K562 (cell line): ENCODE data around the gene NABP2. TPM values are rescaled to one million over a fixed set of nuclear protein-coding genes. Genes with fewer than 3 reads are reported as not detected.

Experiments used
- CXXC5 ChIP-seq: fragments of 250-450 bp; sonication (Bioruptor Pico); IDR thresholded peaks from 2 replicates; pipeline ENCODE4 v1.8.0; 2022; ENCODE audit warnings: inconsistent platforms, mild to moderate bottlenecking, moderate library complexity
- ETV1 ChIP-seq: fragments of 450-650 bp; conservative IDR thresholded peaks from 2 replicates; pipeline ENCODE4 v1.6.1; 2016; ENCODE audit warnings: missing genetic modification characterization, control low read depth, low read depth, missing compliant biosample characterization
- GTF2F1 ChIP-seq: IDR thresholded peaks from 2 replicates; pipeline ENCODE4 v1.6.1; 2011; ENCODE audit warnings: low read depth, low read length, improper control_type of control experiment
- KDM5B ChIP-seq: fragments of 200-600 bp; sonication (generic); IDR thresholded peaks from 2 replicates; pipeline ENCODE4 v1.6.1; 2012; ENCODE audit warnings: low read depth, mild to moderate bottlenecking, moderate library complexity, low read length, control low read depth, inconsistent platforms; ENCODE audit not compliant: insufficient replicate concordance
- MEF2A ChIP-seq: IDR thresholded peaks from 2 replicates; pipeline ENCODE4 v1.6.1; 2011; ENCODE audit warnings: low read depth, mild to moderate bottlenecking, low read length, moderate library complexity; ENCODE audit not compliant: control insufficient read depth
- MTA3 ChIP-seq: fragments of 450-650 bp; formaldehyde crosslinking; IDR thresholded peaks from 2 replicates; pipeline ENCODE4 v1.6.1; 2017; ENCODE audit warnings: mild to moderate bottlenecking, borderline replicate concordance
- NR1H2 ChIP-seq: sonication (generic); formaldehyde crosslinking; IDR thresholded peaks from 2 replicates; pipeline ENCODE4 v1.4.0; 2020; ENCODE audit warnings: mild to moderate bottlenecking, missing genetic modification reagents
- RBM17 ChIP-seq: fragments of 200-400 bp; formaldehyde crosslinking; IDR thresholded peaks from 2 replicates; pipeline ENCODE4 v1.6.1; 2017; ENCODE audit warnings: low read depth, mild to moderate bottlenecking, low read length, borderline replicate concordance
- SIX5 ChIP-seq, 2 experiments: IDR thresholded peaks; 2 replicates each; pipeline ENCODE4 v1.6.1; 2011; ENCODE audit warnings: low read length in 2 of 2, borderline replicate concordance in 1 of 2, low read depth in 1 of 2, mild to moderate bottlenecking in 1 of 2, moderate library complexity in 1 of 2; ENCODE audit not compliant: insufficient read depth in 1 of 2
- SNIP1 ChIP-seq: fragments of 450-650 bp; IDR thresholded peaks from 2 replicates; pipeline ENCODE4 v1.7.1; 2017; ENCODE audit warnings: low read depth, mild to moderate bottlenecking
- TSC22D4 ChIP-seq: fragments of 450-650 bp; IDR thresholded peaks from 2 replicates; pipeline ENCODE4 v1.6.1; 2016; ENCODE audit warnings: missing genetic modification characterization, missing biosample characterization, control low read depth
- XRCC3 ChIP-seq: fragments of 450-650 bp; IDR thresholded peaks from 2 replicates; pipeline ENCODE4 v1.6.1; 2017; ENCODE audit warnings: mild to moderate bottlenecking, moderate library complexity
- ZC3H8 ChIP-seq: fragments of 450-650 bp; IDR thresholded peaks from 2 replicates; pipeline ENCODE4 v1.6.1; 2017
- ZNF282 ChIP-seq: sonication (generic); formaldehyde crosslinking; IDR thresholded peaks from 2 replicates; pipeline ENCODE4 v1.8.1; 2023; ENCODE audit warnings: missing genetic modification reagents
- polyA plus RNA-seq, 8 experiments: library from polyadenylated mRNA; depleted of rRNA in 4 of 8; stranded (reverse) in 5 of 8; unstranded in 3 of 8; fragments of >200 nt; fragmentation: Nextera tagmentation in 2 of 8; fragmentation: Illumina TruSeq in 1 of 8; extraction: Ambion mirVana in 2 of 8; extraction: Trizol in 1 of 8; gene quantifications; 2 replicates each; pipeline versions ENCODE4 v1.2.1 to v1.2.3, GENCODE V29; 2011 to 2014; ENCODE audit warnings: inconsistent platforms in 1 of 8, missing spikeins in 1 of 8
- total RNA-seq, 7 experiments: library from RNA; depleted of rRNA in 6 of 7; stranded (reverse); fragments of >200 nt in 6 of 7; fragmentation: Illumina TruSeq in 2 of 7; extraction: Trizol in 2 of 7; gene quantifications; 2 replicates each; pipeline versions ENCODE4 v1.2.1 to v1.2.3, GENCODE V29; 2011 to 2021; ENCODE audit warnings: low replicate concordance in 1 of 7
- TF ChIP-seq, protein P1 (sequence below): fragments of 450-650 bp; IDR thresholded peaks from 2 replicates; pipeline ENCODE4 v1.6.1; 2016; ENCODE audit warnings: low read depth
- TF ChIP-seq, protein P2 (sequence below), 2 experiments: IDR thresholded peaks; 2 replicates each; pipeline ENCODE4 v1.6.1; 2012; ENCODE audit warnings: improper control_type of control experiment in 2 of 2, low read depth in 2 of 2, low read length in 2 of 2, borderline replicate concordance in 1 of 2

NABP2 gene
- total and polyA plus RNA-seq, 9 of the 15 experiments (the other 6 are each of a cell fraction or from before 2014, with no cell fraction given): 11.3 to 60.6 (median 43.5) TPM

DNA sequence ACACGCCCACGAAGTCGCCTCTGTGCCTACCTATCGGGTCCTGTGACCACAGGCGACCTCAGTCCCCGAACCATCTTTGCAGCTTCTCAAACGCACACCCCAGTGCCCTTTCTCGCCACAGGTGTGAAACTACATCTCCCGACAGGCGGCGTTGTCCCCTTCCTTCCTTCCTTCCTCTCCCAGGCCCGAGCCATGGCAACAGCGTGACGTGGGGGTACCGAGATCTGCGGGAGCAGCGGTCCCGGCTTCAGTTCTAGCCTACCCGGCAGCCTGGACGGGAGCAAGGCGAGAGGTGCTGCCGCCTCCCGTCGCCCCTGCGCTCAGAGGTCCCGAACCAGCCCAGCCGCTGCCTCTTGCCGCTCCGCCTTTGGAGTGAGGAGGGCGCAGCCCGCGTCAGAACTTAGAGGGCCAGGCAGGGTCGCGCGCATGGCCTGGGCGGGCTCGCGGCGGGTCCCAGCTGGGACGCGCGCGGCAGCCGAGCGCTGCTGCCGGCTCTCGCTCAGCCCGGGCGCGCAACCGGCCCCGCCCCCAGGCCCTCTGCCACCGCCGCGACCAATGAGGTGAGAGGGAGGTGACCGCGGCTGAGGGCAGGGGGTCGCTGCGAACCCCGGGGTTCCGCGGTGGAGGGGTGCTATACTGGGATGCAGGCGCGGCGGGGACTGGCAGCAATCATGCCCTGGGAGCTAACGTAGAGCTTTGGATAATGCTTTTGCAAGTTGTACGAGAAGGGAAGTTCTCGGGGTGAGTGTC is 42.7 kb downstream of the NABP2 start, which contains the start of gene COQ10A (continued):
- TF ChIP-seq, protein P1, sequence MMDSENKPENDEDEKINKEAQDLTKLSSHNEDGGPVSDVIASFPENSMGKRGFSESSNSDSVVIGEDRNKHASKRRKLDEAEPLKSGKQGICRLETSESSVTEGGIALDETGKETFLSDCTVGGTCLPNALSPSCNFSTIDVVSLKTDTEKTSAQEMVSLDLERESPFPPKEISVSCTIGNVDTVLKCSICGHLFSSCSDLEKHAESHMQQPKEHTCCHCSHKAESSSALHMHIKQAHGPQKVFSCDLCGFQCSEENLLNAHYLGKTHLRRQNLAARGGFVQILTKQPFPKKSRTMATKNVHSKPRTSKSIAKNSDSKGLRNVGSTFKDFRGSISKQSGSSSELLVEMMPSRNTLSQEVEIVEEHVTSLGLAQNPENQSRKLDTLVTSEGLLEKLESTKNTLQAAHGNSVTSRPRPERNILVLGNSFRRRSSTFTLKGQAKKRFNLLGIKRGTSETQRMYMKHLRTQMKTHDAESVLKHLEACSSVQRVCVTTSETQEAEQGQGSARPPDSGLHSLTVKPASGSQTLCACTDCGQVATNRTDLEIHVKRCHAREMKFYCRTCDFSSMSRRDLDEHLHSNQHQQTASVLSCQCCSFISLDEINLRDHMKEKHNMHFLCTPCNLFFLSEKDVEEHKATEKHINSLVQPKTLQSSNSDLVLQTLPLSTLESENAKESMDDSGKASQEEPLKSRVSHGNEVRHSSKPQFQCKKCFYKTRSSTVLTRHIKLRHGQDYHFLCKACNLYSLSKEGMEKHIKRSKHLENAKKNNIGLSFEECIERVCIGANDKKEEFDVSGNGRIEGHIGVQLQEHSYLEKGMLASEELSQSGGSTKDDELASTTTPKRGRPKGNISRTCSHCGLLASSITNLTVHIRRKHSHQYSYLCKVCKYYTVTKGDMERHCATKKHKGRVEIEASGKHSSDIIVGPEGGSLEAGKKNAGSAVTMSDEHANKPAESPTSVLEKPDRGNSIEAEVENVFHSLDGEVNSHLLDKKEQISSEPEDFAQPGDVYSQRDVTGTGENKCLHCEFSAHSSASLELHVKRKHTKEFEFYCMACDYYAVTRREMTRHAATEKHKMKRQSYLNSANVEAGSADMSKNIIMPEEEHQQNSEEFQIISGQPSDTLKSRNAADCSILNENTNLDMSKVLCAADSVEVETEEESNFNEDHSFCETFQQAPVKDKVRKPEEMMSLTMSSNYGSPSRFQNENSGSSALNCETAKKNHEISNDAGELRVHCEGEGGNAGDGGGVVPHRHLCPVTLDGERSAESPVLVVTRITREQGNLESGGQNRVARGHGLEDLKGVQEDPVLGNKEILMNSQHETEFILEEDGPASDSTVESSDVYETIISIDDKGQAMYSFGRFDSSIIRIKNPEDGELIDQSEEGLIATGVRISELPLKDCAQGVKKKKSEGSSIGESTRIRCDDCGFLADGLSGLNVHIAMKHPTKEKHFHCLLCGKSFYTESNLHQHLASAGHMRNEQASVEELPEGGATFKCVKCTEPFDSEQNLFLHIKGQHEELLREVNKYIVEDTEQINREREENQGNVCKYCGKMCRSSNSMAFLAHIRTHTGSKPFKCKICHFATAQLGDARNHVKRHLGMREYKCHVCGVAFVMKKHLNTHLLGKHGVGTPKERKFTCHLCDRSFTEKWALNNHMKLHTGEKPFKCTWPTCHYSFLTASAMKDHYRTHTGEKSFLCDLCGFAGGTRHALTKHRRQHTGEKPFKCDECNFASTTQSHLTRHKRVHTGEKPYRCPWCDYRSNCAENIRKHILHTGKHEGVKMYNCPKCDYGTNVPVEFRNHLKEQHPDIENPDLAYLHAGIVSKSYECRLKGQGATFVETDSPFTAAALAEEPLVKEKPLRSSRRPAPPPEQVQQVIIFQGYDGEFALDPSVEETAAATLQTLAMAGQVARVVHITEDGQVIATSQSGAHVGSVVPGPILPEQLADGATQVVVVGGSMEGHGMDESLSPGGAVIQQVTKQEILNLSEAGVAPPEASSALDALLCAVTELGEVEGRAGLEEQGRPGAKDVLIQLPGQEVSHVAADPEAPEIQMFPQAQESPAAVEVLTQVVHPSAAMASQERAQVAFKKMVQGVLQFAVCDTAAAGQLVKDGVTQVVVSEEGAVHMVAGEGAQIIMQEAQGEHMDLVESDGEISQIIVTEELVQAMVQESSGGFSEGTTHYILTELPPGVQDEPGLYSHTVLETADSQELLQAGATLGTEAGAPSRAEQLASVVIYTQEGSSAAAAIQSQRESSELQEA: no peak
- TF ChIP-seq, protein P2, sequence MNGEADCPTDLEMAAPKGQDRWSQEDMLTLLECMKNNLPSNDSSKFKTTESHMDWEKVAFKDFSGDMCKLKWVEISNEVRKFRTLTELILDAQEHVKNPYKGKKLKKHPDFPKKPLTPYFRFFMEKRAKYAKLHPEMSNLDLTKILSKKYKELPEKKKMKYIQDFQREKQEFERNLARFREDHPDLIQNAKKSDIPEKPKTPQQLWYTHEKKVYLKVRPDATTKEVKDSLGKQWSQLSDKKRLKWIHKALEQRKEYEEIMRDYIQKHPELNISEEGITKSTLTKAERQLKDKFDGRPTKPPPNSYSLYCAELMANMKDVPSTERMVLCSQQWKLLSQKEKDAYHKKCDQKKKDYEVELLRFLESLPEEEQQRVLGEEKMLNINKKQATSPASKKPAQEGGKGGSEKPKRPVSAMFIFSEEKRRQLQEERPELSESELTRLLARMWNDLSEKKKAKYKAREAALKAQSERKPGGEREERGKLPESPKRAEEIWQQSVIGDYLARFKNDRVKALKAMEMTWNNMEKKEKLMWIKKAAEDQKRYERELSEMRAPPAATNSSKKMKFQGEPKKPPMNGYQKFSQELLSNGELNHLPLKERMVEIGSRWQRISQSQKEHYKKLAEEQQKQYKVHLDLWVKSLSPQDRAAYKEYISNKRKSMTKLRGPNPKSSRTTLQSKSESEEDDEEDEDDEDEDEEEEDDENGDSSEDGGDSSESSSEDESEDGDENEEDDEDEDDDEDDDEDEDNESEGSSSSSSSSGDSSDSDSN (IDR thresholded peaks at IDR 0.05; ENCODE audit: borderline replicate concordance in 1 of 2, low read depth in 2 of 2, low read length in 2 of 2): 0 out of 4 replicates have a peak, but pooled peaks have one; percentile 29 to 56
- peak; percentile 73 for TF ChIP-seq ETV1 (tag)
- TF ChIP-seq SIX5 (IDR thresholded peaks at IDR 0.05; ENCODE audit: borderline replicate concordance in 1 of 2, insufficient read depth in 1 of 2, low read depth in 1 of 2, low read length in 2 of 2): peak; percentile 39 to 54; a peak in 3 of 4 replicates
- TF ChIP-seq XRCC3: no peak
- peak; percentile 83 for TF ChIP-seq CXXC5
- peak; percentile 92; the same call in 1 of the 2 replicates for TF ChIP-seq MTA3
- TF ChIP-seq GTF2F1: no peak
- TF ChIP-seq ZNF282: no peak
- peak; percentile 84 for TF ChIP-seq KDM5B
- TF ChIP-seq ZC3H8: no peak
- TF ChIP-seq MEF2A: no peak
- TF ChIP-seq RBM17: no peak
- TF ChIP-seq NR1H2 (CRISPR knock-in tag): no peak
- no peak for TF ChIP-seq SNIP1
- TF ChIP-seq TSC22D4 (tag): no peak
